Measurements from ENCODE around the gene MICAL3.
"Not testable (repeated sequence)": the region's sequence is repeated elsewhere in the genome, so short reads cannot be mapped to it uniquely, and the experiment has no call there.

The MICAL3 gene

DNA sequence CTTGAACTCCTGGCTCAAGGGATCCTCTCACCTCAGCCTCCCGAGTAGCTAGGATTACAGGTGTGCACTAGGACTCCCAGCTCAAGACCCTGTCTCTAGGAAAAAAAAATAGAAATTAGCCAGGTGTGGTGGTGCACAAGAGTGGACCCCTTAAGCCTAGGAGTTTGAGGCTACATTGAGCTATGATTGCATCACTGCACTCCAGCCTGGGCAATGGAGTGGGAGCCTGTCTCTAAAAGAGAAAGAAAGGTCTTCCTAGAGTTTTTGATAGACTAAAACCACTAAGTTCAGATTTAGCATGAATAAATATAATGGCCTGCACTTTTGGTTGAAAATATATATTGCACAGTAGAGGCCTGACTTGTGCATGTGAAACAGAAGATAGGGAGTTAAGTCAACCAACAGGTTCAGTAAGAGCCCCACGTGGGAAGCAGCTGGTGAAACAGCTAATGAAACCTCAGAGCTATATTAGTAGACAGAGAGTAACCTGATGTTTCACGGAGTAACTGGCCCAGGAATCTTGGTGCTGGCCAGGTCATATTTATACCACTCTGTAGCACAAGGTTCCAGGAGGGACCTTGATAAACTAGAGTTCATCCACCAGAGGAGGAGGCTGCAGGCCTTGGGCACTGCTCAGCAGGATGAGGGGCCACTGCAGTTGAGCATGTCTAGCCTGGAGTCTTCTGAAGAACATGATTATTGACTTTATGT is 4.6 kb upstream of the MICAL3 start:
- DNase-seq (ENCODE audit: low read depth), result no peak
- no peak overlapping the region for H3K4me3 ChIP-seq (ENCODE audit: low read length)
- TF ChIP-seq, protein P1, sequence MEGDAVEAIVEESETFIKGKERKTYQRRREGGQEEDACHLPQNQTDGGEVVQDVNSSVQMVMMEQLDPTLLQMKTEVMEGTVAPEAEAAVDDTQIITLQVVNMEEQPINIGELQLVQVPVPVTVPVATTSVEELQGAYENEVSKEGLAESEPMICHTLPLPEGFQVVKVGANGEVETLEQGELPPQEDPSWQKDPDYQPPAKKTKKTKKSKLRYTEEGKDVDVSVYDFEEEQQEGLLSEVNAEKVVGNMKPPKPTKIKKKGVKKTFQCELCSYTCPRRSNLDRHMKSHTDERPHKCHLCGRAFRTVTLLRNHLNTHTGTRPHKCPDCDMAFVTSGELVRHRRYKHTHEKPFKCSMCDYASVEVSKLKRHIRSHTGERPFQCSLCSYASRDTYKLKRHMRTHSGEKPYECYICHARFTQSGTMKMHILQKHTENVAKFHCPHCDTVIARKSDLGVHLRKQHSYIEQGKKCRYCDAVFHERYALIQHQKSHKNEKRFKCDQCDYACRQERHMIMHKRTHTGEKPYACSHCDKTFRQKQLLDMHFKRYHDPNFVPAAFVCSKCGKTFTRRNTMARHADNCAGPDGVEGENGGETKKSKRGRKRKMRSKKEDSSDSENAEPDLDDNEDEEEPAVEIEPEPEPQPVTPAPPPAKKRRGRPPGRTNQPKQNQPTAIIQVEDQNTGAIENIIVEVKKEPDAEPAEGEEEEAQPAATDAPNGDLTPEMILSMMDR (conservative IDR thresholded peaks at IDR 0.05; ENCODE audit: low read depth, low read length), result no peak

DNA sequence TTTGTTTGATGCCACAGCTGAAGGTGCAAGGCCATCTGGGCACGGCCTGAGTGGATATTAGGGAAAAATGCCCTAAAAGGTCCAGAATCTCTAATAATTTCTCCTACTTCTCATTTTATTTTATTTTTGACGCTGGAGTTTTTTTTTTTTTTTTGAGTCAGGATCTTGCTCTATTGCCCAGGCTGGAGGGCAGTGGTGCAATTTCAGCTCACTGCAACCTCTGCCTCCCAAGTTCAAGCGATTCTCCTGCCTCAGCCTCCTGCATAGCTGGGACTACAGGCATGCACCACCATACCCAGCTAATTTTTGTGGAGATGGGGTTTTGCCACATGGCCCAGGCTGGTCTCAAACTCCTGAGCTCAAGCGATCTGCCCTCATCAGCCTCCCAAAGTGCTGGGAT is 1.5 kb upstream of the MICAL3 start:
- not testable (repeated sequence) for H3K4me3 ChIP-seq (ENCODE audit: low read length); DNase-seq (ENCODE audit: low read depth)

DNA sequence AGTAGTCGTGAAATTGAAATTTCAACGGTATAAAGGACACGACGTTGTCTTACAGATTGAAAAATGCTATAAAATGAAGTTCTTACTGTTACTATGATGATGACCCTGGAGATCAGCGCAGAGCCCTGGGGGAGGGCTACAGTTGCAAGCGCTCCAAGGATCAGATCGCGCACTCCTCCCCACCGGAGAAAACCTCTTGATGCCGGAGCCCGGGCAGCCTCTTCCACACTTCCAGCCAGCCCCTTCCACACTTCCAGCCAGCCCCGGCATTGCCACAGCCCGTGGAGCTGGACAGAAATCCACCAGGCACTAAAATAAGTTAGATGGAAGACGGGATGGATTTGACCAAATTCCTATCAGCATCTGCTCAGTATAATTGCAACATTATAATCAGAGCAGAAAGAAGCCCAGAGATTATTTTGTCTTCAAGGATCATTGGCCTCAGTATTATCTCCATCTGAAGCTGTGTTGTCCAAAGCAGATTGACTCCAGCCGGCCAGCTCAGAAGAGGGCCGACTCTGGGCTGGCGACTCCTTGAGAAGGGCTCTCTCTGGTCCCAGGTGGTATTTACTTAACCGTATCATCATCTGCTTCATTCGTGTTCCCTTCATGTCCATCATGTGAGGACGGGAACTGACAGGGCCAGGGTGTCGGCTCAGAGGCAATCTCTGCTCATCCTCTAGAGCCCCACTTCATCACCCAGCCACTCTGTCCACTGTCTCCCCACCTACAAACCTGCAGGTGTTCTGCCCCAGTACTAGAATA is 777 bp upstream of the MICAL3 start:
- TF ChIP-seq, protein P1 (conservative IDR thresholded peaks at IDR 0.05; ENCODE audit: low read depth, low read length), result no peak
- H3K4me3 ChIP-seq (ENCODE audit: low read length), result peak overlapping the region; percentile 42
- DNase-seq (ENCODE audit: low read depth), result no peak

DNA sequence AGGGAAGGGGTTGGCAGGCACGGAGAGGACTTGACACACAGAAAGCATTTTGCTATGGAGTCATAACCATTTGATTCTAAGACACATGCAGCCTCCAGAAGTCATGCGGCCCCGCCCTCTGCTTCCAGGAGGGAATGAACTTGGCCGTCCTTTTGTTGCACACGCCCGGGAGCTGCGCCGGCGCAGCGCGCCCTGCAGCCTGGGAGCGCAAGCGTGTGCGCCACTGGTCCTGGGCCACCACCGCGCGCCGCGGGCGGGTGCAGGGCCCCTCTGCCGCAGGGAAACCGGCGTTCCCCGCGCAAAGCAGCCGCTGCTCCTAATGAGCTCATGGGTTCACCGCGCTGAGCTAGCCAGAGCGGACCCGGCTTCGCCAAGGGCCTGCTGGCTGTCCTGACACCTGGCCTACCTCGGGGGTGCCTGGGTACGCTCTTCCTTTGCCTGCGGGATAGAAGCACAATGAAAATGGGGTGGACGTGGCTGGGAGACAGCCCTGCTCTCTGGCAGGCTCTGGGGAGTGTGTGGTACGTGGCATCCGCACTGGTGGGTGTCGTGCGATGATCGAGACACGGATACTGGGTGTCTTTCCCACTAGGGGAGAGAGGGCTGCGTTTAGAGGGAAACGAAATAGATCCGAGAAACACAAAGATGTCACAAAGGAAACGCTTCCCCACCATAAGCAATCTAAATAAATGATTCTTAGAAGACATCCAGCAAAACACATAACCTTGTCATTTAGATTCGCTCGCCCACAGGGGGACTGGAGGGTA is 669 bp downstream of the MICAL3 start:
- DNase-seq (ENCODE audit: low read depth), result peak; percentile 61
- peak overlapping the region; percentile 68 for H3K4me3 ChIP-seq (ENCODE audit: low read length)
- TF ChIP-seq, protein P1 (conservative IDR thresholded peaks at IDR 0.05; ENCODE audit: low read depth, low read length), result no peak

DNA sequence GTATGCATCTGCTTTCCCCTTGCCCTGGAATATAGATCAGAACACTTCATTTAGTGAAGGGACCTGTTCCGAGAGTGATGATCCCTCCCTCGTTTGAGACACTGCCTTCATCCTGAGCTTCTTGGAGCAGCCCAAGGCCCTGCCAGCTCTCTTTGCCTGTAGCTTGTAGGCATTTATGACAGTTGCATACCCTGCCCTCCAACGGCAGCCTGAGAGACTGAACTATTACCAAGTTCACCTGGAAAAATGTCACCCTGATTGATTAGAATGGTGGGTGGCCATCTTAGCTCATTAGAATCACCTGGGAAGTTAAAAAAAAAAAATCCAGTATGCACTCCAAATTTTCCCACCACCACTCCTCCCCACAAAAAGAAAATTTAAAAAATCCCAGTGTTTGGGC is 1.5 kb downstream of the MICAL3 start:
- no peak for DNase-seq (ENCODE audit: low read depth)
- H3K4me3 ChIP-seq (ENCODE audit: low read length), result no peak overlapping the region
- TF ChIP-seq, protein P1 (conservative IDR thresholded peaks at IDR 0.05; ENCODE audit: low read depth, low read length), result no peak

DNA sequence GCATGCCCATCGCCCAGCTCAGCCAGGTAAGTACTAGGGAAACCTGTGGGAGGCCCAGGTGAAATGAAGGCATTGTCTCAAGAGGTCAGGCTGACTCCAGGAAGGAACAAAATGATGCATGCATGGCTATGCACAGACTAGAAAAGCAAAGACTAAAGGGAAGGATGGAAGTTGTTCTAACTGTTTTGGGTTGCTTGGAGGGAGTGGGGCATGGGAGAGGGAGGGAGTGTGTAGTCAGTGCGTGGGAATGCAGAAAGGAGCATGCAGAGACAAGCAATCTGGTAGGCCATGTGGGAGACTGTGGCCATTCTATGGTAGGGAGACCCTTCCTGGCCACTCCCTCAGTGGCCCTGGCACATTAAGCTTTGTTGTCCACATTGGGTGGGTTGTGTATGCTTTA is 2.9 kb downstream of the MICAL3 start:
- DNase-seq (ENCODE audit: low read depth), result no peak
- TF ChIP-seq, protein P1 (conservative IDR thresholded peaks at IDR 0.05; ENCODE audit: low read depth, low read length), result no peak
- H3K4me3 ChIP-seq (ENCODE audit: low read length), result no peak overlapping the region

DNA sequence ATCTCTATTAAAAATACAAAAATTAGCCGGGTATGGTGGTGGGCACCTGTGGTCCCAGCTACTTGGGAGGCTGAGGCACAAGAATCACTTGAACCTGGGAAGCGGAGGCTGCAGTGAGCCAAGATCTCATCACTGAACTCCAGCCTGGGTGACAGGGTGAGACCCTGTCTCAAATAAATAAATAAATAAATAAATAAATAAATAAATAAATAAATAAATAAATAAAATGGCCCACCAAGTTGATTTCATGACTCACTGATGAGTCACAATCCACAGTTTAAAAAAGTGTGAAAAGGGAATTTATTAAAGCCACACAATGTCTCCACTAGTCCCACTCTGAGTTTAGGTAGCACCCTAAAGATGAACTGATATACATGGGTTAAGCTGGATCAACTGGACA is 3.6 kb downstream of the MICAL3 start:
- not testable (repeated sequence) for H3K4me3 ChIP-seq (ENCODE audit: low read length); DNase-seq (ENCODE audit: low read depth)

All from retinal pigment epithelial cell (primary cell).